HG03442 (cell line): ENCODE data around the gene CCK.
"Not testable (repeated sequence)": the region's sequence is repeated elsewhere in the genome, so short reads cannot be mapped to it uniquely, and the experiment has no call there.

Source experiments
- ATAC-seq: cut with Tn5 transposase; IDR thresholded peaks from one replicate; pipeline ENCODE4 v1.9.1; 2021; ENCODE audit warnings: mild to moderate bottlenecking, moderate library complexity; ENCODE audit not compliant: unreplicated experiment

Gene CCK

GRCh38 chr3:42266085-42266484, at the start of gene CCK:
Gene CCK (minus strand): TSS chr3:42266185. CDS start chr3:42263630, 2,555 bp downstream.
- no peak for ATAC-seq

- ATAC-seq, result no peak
These were observed 48.4 kb upstream of the CCK start for GRCh38 chr3:42314411-42314810.

GRCh38 chr3:42308651-42309050, 42.7 kb upstream of the CCK start:
- ATAC-seq, result no peak

GRCh38 chr3:42306499-42306898, 40.5 kb upstream of the CCK start:
- no peak for ATAC-seq

- ATAC-seq, result no peak
These were observed 37.1 kb upstream of the CCK start for GRCh38 chr3:42302924-42303634.

GRCh38 chr3:42301446-42302175, 35.6 kb upstream of the CCK start:
- ATAC-seq, result no peak

GRCh38 chr3:42300778-42301177, 34.8 kb upstream of the CCK start:
- no peak for ATAC-seq

GRCh38 chr3:42300013-42300412, 34.0 kb upstream of the CCK start:
- no peak for ATAC-seq

- no peak for ATAC-seq
These were observed 32.3 kb upstream of the CCK start for GRCh38 chr3:42298259-42298658.

GRCh38 chr3:42292009-42292408, 26.0 kb upstream of the CCK start:
- no peak for ATAC-seq

GRCh38 chr3:42290966-42291714, 25.2 kb upstream of the CCK start:
- ATAC-seq, result peak; percentile 61

GRCh38 chr3:42289026-42289425, 23.0 kb upstream of the CCK start:
- no peak for ATAC-seq

GRCh38 chr3:42288385-42288784, 22.4 kb upstream of the CCK start:
- no peak for ATAC-seq

GRCh38 chr3:42287423-42287822, 21.4 kb upstream of the CCK start:
- ATAC-seq, result not testable (repeated sequence)

- no peak for ATAC-seq
These were observed 11.7 kb upstream of the CCK start for GRCh38 chr3:42277676-42278075.

GRCh38 chr3:42276141-42277132, 10.5 kb upstream of the CCK start:
- ATAC-seq, result peak; percentile 76

- ATAC-seq, result no peak
These were observed 9.2 kb upstream of the CCK start for GRCh38 chr3:42275217-42275616.

GRCh38 chr3:42274266-42274665, 8.3 kb upstream of the CCK start:
- ATAC-seq, result no peak

- no peak for ATAC-seq
These were observed 7.4 kb upstream of the CCK start for GRCh38 chr3:42273361-42273760.

- no peak for ATAC-seq
These were observed 5.8 kb upstream of the CCK start for GRCh38 chr3:42271786-42272185.

- no peak for ATAC-seq
These were observed 4.6 kb upstream of the CCK start for GRCh38 chr3:42270561-42270960.
